DMS79 treated with DMSO at 0.1 percent for 48 hours (cell line): ENCODE data around the gene EFCAB11.

ENCODE experiments used
- DNase-seq: peaks from one replicate; lab custom pipeline; 2025; lab: John Stamatoyannopoulos, UW

EFCAB11 gene

GRCh38 chr14:89814126-89814525, 140.4 kb downstream of the EFCAB11 start:
- DNase-seq = no peak

- DNase-seq = no peak
These were observed 140.9 kb downstream of the EFCAB11 start for GRCh38 chr14:89813617-89814031.

DNA sequence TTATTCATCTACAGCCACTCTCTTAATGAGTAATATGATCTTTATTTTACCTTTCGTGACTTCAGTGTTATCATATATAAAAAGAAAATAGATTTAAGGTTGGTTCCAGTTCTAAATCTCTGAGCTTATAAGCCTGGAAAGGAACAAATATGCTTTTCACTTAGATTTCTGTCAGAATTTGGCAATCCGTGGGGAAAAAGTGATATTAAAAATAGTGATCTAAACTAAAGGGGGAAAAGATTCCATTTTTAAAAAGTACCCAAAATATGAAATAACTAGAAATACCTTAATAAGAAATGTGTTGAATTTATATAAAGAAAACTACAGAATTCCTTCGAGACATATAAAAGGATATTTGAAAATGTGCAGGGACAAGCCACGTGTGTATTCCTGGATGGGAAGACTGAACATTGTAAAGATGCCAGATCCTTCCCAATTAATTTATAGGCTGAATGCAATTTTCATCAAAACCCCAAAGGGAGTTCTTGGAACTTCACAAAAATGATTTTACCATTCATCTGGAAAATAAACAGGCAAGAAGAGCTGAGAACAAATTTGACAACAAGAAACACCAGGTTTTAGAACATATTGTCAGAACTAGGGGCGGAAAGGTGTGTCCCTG, 142.5 kb downstream of the EFCAB11 start:
- no peak for DNase-seq

DNA sequence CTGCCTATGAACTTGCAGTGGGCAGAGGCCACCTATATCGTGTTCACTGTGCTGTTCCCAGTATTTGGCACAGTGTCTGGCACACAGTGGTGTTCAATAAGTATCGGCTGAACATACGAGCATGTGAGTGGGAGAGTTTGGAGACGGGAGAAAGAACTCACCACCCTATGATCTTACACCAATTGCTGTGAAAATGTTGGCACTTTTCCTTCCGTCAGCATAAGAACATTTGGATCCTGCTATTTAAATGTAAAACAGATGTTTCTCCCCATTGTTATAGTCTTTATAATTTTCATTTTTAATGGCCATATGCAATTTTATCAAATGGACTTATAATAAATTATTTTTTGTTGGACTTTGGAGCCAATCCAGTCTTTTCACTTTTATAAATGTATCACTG, 144.4 kb downstream of the EFCAB11 start:
- DNase-seq = no peak

GRCh38 chr14:89807892-89808291, 146.6 kb downstream of the EFCAB11 start:
- no peak for DNase-seq

- DNase-seq = no peak
These were observed 147.4 kb downstream of the EFCAB11 start for GRCh38 chr14:89807151-89807550.

DNA sequence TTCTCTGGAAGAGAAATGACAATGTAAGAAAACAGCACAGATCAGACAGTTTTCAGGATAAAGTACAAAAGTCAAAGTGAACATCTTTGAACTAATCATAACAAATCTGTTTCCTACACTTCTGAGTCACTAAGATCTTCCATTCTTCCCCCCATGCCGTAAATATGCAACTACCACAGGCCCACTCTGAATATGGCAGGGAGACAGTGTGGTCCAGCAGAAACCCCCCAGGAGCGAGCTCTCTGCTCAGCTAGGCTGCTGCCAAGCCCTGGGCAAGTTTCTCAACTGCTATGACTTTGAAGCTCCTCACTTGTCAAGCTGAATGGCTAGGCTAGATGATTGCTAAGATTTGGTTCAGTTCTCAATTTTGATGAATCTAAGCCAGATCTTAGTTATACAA, 148.1 kb downstream of the EFCAB11 start:
- DNase-seq = no peak

GRCh38 chr14:89805501-89805900, 149.0 kb downstream of the EFCAB11 start:
- no peak for DNase-seq

GRCh38 chr14:89803542-89803941, 151.0 kb downstream of the EFCAB11 start:
- DNase-seq = no peak

GRCh38 chr14:89801136-89801535, 153.4 kb downstream of the EFCAB11 start:
- no peak for DNase-seq

DNA sequence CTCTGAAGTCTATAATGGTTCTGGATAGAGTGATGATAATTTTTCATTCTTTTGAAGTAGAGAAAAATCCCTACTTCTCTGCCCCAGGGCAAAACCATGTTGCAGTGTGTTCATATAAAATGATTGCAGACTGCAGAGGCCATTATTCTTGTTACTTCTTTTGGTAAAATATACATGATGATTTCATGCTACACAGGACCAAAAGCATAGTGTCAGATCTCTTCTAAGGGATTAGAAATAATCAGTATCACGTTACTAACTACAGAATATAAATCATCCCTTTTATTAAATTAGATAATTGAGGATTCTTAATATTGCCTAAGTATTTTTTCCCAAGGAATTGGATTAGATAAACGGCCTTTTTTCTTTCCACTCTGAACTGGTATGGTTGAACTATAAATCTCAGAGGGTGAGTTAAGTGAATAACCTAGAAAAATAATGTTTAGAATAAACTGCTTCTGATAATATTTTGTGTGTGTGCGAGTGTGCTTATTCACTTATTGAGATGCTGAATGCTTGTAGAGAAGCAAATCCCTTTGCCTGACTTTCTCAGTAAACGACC, 156.2 kb downstream of the EFCAB11 start:
- no peak for DNase-seq

DNA sequence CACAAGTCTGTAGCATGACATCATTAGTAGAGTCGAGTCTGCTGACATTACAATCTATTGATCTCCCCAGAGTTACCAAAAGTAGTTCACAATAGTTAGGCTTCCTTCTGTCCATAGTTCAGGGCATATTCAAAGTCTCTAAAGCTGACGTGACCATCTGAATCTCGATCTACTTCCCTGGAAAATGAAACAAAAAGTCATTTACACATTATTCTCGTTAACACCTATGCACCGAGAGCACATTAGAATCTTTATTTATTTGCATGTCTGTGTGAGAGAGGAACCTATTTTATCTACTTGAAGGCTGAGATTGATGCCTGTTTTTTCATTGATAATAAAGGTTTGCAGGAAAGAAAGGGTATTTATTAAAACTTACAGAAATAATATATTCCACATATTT, 157.4 kb downstream of the EFCAB11 start:
- no peak for DNase-seq

GRCh38 chr14:89794096-89794495, 160.4 kb downstream of the EFCAB11 start:
- no peak for DNase-seq

DNA sequence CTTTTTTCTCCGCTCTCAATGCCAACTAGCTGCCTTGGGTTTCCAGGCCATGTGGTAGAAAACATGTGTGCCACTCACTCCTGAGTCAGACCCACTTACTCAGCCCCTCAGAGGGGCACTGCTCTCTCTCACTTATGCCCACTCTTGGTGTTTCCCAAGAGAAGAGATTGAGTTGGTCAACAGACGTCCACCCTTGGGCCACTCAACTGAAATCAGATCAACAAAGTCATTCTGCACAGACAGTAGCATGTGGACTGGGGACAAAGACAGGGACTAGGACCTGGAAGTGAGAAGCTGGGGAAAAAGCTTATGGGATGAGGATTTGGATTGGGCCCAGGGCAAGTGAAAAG, 161.2 kb downstream of the EFCAB11 start:
- no peak for DNase-seq

DNA sequence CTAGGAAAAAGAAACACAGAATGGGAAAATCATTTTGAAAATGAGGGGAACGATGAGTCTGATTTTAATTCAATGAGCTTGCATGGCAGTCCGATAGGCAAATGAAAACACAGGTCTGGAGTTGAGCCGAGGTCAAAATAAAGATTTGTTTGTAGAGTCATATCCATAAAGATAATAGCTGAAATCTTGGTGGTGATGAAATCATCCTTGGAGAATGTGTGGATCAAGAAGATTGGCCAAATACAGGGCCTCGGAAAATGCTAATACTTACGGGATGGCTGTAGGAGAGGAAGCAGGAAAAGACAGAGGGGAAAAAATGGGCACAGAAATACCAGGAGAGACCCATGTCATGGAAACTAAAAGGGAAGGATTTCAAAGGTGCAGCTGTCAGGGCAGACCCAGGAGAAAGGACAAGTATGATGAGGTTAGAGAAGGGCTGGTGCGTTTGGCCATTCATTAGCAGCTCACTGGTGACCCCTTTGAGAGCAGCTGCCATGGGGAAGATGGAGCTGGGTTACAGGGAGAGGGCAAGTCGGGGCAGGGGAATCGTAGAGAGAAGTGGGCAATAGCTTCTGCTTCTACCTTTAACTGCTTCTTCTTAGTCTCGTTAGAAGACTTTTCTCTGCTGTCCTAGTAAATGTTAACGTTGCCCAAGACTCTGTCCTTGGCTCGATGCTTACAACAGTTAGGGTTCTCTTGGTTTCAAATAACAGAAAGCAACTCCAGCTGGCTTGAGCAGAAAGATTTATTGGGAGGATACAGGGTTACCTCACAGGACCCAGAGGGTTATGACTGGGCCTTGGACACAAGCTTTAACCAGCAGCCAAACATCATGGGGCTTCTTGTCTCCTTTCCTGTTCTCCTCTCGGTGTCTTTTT, 161.8 kb downstream of the EFCAB11 start:
- no peak for DNase-seq

- no peak for DNase-seq
These were observed 167.0 kb downstream of the EFCAB11 start for GRCh38 chr14:89787525-89787924.

- DNase-seq = no peak
These were observed 173.5 kb downstream of the EFCAB11 start for GRCh38 chr14:89781046-89781445.

GRCh38 chr14:89779707-89780106, 174.8 kb downstream of the EFCAB11 start:
- DNase-seq = no peak

GRCh38 chr14:89775946-89776345, 178.6 kb downstream of the EFCAB11 start:
- no peak for DNase-seq

GRCh38 chr14:89775151-89775550, 179.4 kb downstream of the EFCAB11 start:
- no peak for DNase-seq

- DNase-seq = no peak
These were observed 180.8 kb downstream of the EFCAB11 start for GRCh38 chr14:89773644-89774316.

DNA sequence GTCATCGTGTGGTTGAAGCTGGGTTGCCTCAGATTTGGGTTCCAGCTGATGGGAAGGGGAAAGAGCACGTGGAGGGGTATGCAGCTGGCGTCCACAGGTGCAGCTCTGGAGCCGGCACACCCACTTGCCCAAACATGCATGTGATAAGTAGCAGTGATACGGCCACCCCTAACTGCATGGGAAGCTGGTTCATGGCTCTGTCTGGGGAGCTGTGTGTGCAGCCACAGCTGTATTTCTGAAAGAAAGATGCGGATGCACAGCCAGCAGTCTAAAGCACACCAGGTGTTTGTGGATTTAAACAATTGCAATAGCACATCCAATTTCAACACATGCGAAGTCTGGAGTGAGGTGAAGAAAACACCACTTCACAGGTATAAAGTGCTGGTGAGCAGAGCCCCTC, 181.4 kb downstream of the EFCAB11 start:
- DNase-seq = no peak

DNA sequence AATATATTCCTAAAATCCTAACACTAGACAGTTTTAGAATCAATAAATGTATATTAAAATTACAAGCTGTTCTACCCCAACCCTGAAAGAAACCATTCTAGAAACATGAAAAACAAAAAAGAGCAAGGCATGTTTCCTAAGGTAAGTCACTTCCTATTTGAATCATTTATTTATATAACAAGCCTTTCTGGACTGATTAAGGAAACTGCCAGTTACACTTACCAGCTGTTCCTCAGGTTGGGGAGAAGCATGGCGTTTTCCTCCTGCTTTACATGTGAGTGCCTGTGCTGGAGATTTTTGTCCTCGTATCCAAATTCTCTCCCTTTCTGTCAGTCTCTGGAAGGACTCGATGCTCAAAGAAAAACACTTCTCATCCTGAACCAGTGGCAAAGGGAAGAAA, 183.3 kb downstream of the EFCAB11 start:
- no peak for DNase-seq
